Measurements from ENCODE around the gene LPAR3. TPM values are rescaled to one million over a fixed set of nuclear protein-coding genes. Genes with fewer than 3 reads are reported as not detected.

The LPAR3 gene
- total RNA-seq, 4 donors from 2014 or later = 3.5 to 10.9 (median 4.1) TPM; not detected in 1

GRCh38 chr1:84836145-84836544 lies 56.9 kb downstream of the LPAR3 start:
- no peaks in the 10 kb centered on the region for H3K27me3 ChIP-seq
- no peak overlapping the region for H3K27ac ChIP-seq
- WGBS, 2 donors (ENCODE audit: low coverage in 1 of 2) = 51 to 94% methylated on average over 3 of the region's 3 CpGs
- in situ Hi-C loops (cut with MboI; ENCODE audit: low pct_ligation_motif_present in 1 of 4, low pct_unique_long_range_greater_than_20kb in 1 of 4, low sequenced_read_pairs in 3 of 4) = no loop called here
- TF ChIP-seq CTCF (IDR thresholded peaks at IDR 0.05) = no peak
- TF ChIP-seq POLR2A (IDR thresholded peaks at IDR 0.05) = no peak
- TF ChIP-seq POLR2AphosphoS5 (IDR thresholded peaks at IDR 0.05) = no peak
- no peak for TF ChIP-seq EP300 (IDR thresholded peaks at IDR 0.05; ENCODE audit: low read depth)
- H3K36me3 ChIP-seq = no peaks in the 10 kb centered on the region
- no peak for DNase-seq
- no peaks in the 10 kb centered on the region for H3K9me3 ChIP-seq
- intact Hi-C loops (cut with DNase I; ENCODE audit: low total_unique reads) = no loop called here
- no peak overlapping the region for H3K4me3 ChIP-seq
- peaks cover 0 to 6% (median 0%) of the 10 kb centered on the region in 4 donors for H3K4me1 ChIP-seq

GRCh38 chr1:84835169-84835568 lies 57.8 kb downstream of the LPAR3 start:
- Histone ChIP-seq H3K36me3 (no peaks in the 10 kb centered on the region), H3K9me3 (no peaks in the 10 kb centered on the region), H3K27ac (no peak overlapping the region), H3K4me3 (no peak overlapping the region), H3K27me3 (no peaks in the 10 kb centered on the region), H3K4me1 (peaks cover 0 to 6% (median 0%) of the 10 kb centered on the region in 4 donors)
- intact Hi-C loops (cut with DNase I; ENCODE audit: low total_unique reads) = no loop called here
- in situ Hi-C loops (cut with MboI; ENCODE audit: low pct_ligation_motif_present in 1 of 4, low pct_unique_long_range_greater_than_20kb in 1 of 4, low sequenced_read_pairs in 3 of 4) = no loop called here
- DNase-seq = no peak
- no peak for TF ChIP-seq POLR2A (IDR thresholded peaks at IDR 0.05)
- 85 to 89% methylated on average over 7 of the region's 7 CpGs for WGBS, 2 donors (ENCODE audit: low coverage in 1 of 2)

GRCh38 chr1:84834419-84835064 lies 58.5 kb downstream of the LPAR3 start:
- intact Hi-C loops (cut with DNase I; ENCODE audit: low total_unique reads) = no loop called here
- H3K4me3 ChIP-seq = no peak overlapping the region
- 80 to 94% methylated on average over 1 of the region's 1 CpG for WGBS, 2 donors (ENCODE audit: low coverage in 1 of 2)
- no peaks in the 10 kb centered on the region for H3K9me3 ChIP-seq
- no peak for TF ChIP-seq CTCF (IDR thresholded peaks at IDR 0.05)
- no peak for TF ChIP-seq POLR2AphosphoS5 (IDR thresholded peaks at IDR 0.05)
- TF ChIP-seq EP300 (IDR thresholded peaks at IDR 0.05; ENCODE audit: low read depth) = no peak
- no peak for TF ChIP-seq POLR2A (IDR thresholded peaks at IDR 0.05)
- no peaks in the 10 kb centered on the region for H3K27me3 ChIP-seq
- H3K27ac ChIP-seq = no peak overlapping the region
- H3K36me3 ChIP-seq = no peaks in the 10 kb centered on the region
- H3K4me1 ChIP-seq = peaks cover 0 to 6% (median 0%) of the 10 kb centered on the region in 4 donors
- DNase-seq = no peak
- in situ Hi-C loops (cut with MboI; ENCODE audit: low pct_ligation_motif_present in 1 of 4, low pct_unique_long_range_greater_than_20kb in 1 of 4, low sequenced_read_pairs in 3 of 4) = no loop called here

GRCh38 chr1:84833194-84833593 lies 59.8 kb downstream of the LPAR3 start:
- no peak for DNase-seq
- Histone ChIP-seq H3K4me1 (peaks cover 0 to 6% (median 0%) of the 10 kb centered on the region in 4 donors), H3K27me3 (no peaks in the 10 kb centered on the region), H3K9me3 (no peaks in the 10 kb centered on the region), H3K36me3 (no peaks in the 10 kb centered on the region), H3K4me3 (no peak overlapping the region), H3K27ac (no peak overlapping the region)
- 69 to 100% methylated on average over 1 to 4 of the region's 4 CpGs for WGBS, 2 donors (ENCODE audit: low coverage in 1 of 2)
- TF ChIP-seq POLR2AphosphoS5 (IDR thresholded peaks at IDR 0.05) (no peak), CTCF (IDR thresholded peaks at IDR 0.05) (no peak), POLR2A (IDR thresholded peaks at IDR 0.05) (no peak), EP300 (IDR thresholded peaks at IDR 0.05; ENCODE audit: low read depth) (no peak)
- in situ Hi-C loops (cut with MboI; ENCODE audit: low pct_ligation_motif_present in 1 of 4, low pct_unique_long_range_greater_than_20kb in 1 of 4, low sequenced_read_pairs in 3 of 4) = no loop called here
- intact Hi-C loops (cut with DNase I; ENCODE audit: low total_unique reads) = no loop called here

GRCh38 chr1:84830136-84830535 lies 62.9 kb downstream of the LPAR3 start:
- WGBS, 2 donors (ENCODE audit: low coverage in 1 of 2) = 66 to 87% methylated on average over 4 to 5 of the region's 5 CpGs
- no peaks in the 10 kb centered on the region for H3K36me3 ChIP-seq
- no peak overlapping the region for H3K4me3 ChIP-seq
- TF ChIP-seq POLR2A (IDR thresholded peaks at IDR 0.05) = no peak
- TF ChIP-seq EP300 (IDR thresholded peaks at IDR 0.05; ENCODE audit: low read depth) = no peak
- no peak for TF ChIP-seq CTCF (IDR thresholded peaks at IDR 0.05)
- TF ChIP-seq POLR2AphosphoS5 (IDR thresholded peaks at IDR 0.05) = no peak
- intact Hi-C loops (cut with DNase I; ENCODE audit: low total_unique reads) (no loop called here), in situ Hi-C loops (cut with MboI; ENCODE audit: low pct_ligation_motif_present in 1 of 4, low pct_unique_long_range_greater_than_20kb in 1 of 4, low sequenced_read_pairs in 3 of 4) (no loop called here)
- H3K27ac ChIP-seq = no peak overlapping the region
- no peaks in the 10 kb centered on the region for H3K9me3 ChIP-seq
- no peak for DNase-seq
- H3K27me3 ChIP-seq = no peaks in the 10 kb centered on the region
- H3K4me1 ChIP-seq = peaks cover 0 to 6% (median 0%) of the 10 kb centered on the region in 4 donors

Measured in transverse colon (tissue), 4 donors.